Amniotic stem cell (primary cell): Measurements from ENCODE around the gene TTC9B.
"Not testable (repeated sequence)": the region's sequence is repeated elsewhere in the genome, so short reads cannot be mapped to it uniquely, and the experiment has no call there.

Source experiments
- DNase-seq: peaks from one replicate; lab custom pipeline; 2025; lab: John Stamatoyannopoulos, UW

The TTC9B gene

DNA sequence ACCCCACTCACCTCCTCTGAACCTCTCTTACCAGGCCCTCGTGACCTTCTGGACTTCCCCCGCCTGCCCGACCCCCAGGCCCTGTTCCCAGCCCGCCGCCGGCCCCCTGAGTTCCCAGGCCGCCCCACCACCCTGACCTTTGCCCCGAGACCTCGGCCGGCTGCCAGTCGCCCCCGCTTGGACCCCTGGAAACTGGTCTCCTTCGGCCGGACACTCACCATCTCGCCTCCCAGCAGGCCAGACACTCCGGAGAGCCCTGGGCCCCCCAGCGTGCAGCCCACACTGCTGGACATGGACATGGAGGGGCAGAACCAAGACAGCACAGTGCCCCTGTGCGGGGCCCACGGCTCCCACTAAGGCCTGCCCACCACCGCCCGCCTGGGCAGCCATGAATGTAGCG is 3.2 kb downstream of the TTC9B start:
- DNase-seq, result no peak

DNA sequence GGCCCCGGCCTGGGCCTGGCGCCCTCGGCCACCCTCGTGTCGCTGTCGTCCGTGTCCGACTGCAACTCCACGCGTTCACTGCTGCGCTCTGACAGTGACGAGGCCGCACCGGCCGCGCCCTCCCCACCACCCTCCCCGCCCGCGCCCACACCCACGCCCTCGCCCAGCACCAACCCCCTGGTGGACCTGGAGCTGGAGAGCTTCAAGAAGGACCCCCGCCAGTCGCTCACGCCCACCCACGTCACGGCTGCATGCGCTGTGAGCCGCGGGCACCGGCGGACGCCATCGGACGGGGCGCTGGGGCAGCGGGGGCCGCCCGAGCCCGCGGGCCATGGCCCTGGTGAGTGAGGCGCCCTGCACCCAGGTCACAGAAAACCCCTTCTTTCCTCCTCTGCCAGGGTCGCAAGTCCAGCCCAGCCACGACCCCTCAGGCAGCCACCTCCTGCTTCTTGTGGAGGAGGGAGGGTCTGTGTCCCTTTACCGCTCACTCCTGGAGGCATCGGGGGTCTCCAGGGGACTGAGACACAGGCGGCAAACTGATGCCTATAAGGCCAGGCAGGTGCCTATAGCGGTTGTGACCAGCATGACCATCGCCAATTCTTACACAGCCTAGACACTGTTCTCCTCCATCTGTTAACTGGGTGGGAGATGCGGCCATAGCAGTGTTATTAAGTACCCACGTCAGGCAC is 4.2 kb downstream of the TTC9B start:
- no peak for DNase-seq

DNA sequence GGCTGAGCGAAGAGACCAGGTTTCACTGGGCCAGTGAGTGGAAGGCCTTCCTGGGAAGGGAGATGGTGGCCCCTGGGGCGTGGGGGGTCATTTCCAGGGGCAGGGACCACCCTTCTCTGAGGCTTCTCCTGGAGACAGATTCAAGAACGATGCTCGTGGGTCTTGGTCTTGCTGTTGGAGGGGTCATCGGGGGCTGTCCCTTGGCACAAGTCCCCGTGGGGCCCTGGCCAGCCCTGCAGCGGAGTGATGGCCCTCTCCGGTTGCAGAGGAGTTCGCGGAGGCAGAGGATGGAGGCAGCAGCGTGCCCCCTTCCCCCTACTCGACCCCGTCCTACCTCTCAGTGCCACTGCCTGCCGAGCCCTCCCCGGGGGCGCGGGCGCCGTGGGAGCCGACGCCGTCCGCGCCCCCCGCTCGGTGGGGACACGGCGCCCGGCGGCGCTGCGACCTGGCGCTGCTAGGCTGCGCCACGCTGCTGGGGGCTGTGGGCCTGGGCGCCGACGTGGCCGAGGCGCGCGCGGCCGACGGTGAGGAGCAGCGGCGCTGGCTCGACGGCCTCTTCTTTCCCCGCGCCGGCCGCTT is 4.8 kb downstream of the TTC9B start:
- DNase-seq, result no peak

DNA sequence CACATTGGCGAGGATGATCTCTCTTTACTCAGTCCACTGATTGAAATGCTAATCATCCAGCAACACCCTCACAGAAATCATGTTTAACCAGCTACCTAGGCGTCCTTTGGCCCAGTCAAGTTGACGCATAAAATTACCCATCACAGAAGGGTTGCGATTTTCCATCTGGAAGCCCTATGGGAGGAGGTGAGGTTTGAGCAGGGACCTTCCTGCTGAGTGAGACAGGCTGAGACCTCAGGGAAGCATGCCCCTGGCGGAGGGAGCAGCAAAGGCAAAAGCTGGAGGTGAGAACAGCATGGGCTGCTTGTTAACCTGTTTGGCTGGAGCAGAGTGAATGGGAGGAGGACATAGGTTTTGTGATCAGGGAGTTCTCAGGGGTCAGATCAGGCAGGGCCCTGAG is 7.3 kb downstream of the TTC9B start:
- no peak for DNase-seq

DNA sequence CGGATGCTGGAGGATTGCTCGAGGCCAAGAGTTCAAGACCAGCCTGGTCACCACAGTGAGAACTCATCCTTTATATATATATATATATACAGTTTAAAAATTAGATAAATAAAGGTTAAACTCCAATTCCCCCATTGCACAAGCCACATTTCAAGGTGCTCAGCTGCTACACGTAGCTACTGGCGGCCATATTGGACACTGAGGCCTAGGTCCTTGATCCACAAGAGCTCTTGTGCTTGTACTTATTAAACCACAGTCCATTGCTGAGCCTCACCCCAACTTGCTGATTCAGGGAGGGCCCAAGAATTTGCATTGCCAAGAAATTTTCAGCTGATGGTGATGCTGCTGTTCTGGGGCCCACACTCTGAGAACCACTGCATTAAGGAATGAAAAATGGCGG is 9.6 kb downstream of the TTC9B start:
- DNase-seq, result no peak

DNA sequence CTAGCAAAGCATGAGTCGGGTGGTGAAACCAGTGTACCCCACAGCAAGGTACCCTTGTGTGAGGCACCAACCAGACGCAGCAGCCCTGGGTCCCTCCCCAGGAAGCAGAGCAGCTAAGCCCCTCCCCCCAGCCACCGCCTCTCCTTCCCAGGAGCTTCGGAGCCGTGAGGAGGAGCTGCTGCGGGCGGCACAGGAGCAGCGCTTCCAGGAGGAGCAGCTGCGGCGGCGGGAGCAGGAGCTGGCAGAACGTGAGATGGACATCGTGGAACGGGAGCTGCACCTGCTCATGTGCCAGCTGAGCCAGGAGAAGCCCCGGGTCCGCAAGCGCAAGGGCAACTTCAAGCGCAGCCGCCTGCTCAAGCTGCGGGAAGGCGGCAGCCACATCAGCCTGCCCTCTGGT is 12.4 kb downstream of the TTC9B start:
- DNase-seq, result no peak

DNA sequence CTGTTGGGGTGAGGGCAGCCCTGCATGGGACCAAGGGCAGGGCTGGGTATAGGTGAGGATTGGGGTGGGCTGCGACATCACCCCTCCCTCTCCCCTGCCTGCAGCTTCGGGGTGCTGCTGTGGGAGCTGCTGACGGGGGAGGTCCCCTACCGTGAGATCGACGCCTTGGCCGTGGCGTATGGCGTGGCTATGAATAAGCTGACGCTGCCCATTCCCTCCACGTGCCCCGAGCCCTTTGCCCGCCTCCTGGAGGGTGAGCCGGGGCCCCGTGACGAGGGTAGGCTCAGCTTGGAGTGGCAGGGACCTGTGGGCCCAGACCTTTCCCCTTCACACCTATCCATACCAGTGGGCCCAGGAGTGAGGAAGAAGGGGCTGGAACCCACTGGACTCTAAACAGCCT is 13.8 kb downstream of the TTC9B start:
- DNase-seq, result no peak

DNA sequence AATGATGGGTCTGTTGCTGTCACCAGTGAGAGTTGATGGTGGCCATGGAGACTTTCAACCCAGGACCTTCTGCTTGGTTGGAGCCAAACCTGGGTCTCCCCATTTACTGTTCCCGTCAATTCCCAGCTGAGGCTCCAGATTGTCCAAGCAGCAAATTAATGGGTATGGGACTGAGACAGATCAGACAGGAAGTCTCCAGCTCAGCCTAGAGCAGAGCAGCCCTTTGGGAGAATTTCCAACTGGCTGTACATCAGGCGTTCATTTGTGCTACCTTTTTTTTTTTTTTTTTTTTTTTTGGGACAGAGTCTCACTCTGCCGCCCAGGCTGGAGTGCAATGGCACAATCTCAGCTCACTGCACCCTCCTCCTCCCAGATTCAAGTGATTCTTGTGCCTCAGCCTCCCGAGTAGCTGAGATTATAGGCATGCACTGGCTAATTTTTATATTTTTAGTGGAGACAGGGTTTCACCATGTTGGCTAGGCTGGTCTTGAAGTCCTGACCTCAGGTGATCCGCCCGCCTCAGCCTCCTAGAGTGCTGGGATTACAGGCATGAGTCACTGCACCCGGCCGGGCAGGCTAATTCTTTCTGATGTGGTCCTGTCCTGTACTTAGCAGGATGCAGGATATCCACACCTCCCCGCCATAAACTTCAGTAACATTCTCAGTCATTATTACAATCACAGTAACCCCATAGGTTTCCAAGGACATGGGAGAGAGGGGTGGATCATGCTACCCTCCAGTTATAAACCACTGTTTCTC is 17.7 kb downstream of the TTC9B start:
- no peak for DNase-seq

DNA sequence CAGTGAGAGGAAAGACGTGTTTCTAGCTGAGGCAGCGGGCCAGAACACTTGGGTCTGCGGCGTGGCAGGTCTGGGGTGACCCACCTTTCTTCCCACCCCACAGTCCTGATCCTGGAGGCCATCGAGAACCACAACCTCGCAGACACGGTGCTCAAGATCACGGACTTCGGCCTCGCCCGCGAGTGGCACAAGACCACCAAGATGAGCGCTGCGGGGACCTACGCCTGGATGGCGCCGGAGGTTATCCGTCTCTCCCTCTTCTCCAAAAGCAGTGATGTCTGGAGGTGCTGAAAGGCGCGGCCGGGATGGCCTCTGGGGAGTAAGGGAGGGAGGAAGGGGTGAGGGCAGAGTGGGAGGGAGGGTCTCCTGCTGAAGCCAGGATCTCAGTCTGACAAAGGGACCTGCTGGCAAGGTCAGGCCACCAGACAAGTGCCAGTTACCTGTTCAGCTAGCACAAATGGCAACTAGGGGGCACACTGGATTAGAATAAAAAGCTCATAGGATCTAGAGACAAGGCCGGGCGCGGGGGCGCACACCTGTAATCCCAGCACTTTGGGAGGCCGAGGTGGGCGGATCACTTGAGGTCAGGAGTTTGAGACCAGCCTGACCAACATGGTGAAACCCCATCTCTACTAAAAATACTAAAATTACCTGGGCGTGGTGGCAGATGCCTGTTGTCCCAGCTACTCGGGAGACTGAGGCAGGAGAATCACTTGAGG is 19.8 kb downstream of the TTC9B start:
- DNase-seq, result no peak

DNA sequence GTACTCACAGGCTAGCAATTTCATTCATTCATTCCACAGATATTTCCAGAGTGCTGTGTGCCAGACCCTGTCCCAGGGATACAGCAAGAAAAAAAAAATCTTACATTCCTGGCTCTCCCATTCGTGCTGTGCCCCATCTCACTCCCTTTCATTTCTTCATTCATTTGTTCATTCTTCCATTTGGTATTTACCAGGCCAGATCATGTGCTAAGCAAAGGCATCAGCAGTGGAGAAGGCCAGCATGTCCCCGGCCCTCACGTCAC is 24.7 kb downstream of the TTC9B start:
- no peak for DNase-seq

DNA sequence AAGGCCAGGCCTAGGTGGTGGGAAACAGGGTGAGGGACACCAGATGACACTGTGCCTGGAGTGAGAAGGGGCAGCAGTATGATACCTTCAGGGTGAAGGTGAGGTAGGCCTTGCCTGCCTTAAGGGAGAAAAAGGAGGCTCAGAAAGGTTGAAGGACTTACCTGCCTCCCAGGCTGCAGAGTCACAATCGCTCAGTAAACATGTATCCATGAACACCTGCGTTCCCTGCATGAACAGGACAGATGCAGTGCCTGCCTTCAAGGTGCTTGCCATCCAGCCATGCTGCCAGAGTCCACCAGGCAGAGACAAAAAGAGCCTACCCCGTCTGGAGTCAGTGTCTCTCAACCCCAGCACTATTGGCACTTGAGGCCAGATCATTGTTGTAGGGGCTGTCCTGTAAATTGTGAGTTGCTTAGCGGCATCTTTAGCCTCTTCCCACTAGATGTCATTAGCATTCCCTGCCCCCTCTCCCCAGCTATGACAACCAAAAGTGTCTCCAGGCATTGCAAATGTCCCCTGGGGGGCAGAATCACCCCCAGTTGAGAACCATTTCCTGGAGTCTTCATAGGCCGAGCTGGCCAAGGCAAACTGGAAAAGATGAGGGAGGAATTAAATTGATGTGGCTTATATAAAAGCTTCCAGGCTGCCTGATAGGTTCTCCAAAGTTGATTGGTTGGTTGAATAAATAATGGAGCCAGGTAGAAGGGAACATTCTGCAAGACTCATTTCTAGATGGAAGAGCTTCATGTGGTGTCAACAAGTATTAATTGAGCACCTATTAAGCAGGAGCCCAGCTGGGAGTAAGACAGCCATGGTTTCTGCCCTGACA is 25.2 kb downstream of the TTC9B start:
- no peak for DNase-seq

DNA sequence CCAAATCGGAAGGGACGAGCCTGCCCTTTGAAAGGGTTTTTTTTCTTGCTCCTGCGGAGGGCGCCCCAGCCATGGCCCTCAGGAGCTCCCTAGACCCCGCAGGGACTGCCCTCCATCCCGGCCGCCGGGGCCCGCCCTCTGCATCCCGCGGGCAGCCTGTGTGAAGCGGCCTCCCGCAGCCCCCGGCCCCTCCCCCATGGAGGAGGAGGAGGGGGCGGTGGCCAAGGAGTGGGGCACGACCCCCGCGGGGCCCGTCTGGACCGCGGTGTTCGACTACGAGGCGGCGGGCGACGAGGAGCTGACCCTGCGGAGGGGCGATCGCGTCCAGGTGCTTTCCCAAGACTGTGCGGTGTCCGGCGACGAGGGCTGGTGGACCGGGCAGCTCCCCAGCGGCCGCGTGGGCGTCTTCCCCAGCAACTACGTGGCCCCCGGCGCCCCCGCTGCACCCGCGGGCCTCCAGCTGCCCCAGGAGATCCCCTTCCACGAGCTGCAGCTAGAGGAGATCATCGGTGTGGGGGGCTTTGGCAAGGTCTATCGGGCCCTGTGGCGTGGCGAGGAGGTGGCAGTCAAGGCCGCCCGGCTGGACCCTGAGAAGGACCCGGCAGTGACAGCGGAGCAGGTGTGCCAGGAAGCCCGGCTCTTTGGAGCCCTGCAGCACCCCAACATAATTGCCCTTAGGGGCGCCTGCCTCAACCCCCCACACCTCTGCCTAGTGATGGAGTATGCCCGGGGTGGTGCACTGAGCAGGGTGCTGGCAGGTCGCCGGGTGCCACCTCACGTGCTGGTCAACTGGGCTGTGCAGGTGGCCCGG is 26.1 kb downstream of the TTC9B start:
- DNase-seq, result no peak

DNA sequence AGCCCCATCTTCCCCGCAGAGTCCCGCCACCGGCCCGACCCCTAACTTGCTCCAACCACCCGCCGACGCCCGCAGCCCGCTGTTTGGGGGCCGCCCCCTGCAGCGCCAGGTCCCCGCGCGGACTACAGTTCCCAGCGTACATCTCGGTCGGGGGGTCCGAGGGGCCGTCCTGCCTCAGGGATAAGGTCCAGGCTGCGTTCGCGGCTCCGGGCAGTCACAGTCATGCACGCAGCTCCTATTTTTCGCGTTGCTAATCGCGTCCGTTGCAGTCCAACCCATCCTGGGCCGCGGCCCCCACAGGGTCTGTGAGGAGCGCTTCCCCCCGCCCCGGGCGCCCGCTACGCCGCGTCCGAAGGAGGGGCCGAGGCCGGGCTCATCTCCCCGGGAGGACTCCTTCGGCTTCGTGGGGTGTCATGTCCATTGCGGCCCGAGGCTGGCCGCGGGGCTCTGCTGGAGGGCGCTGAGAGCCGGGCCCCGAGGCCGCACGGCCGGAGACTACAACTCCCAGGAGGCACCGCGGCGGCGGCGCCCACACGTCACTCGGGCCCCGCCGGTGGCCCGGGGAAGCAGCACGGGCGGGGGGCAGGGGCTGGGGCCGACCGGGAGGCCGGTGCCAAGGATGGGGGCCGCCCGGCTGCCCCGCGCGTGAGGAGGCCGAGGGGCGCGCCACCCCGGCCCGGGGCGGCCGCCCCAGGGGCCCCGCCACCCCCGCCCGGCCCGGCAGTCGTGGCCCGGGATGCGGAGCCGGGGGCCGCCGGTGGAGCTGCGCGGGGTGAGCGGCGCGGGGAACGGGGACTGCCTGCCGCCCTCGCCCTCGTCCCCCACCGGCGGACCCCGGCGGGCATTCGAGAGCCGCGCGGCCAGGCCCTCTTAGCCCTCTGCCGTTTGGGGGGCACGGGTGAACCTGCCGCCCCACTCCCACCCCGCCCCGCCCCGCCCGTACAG is 27.0 kb downstream of the TTC9B start, which contains the start of gene MAP3K10:
Gene MAP3K10, plus strand, starts transcription at position 536 of the 945 bp plus-strand sequence. CDS start 606 bp downstream, outside the sequence.
- DNase-seq, result no peak

DNA sequence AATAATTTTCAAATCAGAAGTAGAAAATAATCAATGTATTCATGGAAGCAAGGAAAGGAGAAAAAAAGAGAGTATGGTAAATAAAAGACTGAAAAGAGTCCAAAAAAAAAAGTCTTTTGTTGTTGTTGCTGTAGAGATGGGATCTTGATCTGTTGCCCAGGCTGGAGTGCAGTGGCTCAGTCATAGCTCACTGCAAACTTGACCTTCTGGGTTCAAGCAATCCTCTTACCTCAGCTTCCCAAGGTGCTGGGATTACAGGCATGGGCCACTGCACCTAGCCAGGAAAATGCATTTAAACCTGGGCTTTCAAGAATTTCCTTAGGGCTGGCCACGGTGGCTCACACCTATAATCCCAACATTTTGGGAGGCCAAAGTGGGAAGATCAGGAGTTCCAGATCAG is 33.9 kb downstream of the TTC9B start:
- no peak for DNase-seq

DNA sequence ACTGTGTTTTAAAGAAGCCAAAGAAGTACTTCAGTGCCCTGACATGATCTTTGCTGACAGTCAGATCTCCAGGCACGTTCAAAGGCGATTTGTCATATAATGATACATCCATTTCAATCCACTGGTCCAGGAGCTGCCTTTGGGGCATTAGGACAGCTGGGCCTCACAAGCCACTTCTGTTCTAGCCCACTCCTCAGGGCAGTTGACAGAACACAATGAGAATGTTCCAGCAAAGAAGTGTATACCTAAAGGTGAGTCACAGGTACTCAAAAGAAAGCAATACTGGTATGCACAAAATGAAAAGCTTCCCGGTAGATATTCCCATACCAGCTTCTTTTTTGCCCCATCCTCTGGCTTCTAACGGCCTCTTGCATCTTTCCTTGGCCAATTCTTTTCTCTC is 39.4 kb downstream of the TTC9B start:
- no peak for DNase-seq

DNA sequence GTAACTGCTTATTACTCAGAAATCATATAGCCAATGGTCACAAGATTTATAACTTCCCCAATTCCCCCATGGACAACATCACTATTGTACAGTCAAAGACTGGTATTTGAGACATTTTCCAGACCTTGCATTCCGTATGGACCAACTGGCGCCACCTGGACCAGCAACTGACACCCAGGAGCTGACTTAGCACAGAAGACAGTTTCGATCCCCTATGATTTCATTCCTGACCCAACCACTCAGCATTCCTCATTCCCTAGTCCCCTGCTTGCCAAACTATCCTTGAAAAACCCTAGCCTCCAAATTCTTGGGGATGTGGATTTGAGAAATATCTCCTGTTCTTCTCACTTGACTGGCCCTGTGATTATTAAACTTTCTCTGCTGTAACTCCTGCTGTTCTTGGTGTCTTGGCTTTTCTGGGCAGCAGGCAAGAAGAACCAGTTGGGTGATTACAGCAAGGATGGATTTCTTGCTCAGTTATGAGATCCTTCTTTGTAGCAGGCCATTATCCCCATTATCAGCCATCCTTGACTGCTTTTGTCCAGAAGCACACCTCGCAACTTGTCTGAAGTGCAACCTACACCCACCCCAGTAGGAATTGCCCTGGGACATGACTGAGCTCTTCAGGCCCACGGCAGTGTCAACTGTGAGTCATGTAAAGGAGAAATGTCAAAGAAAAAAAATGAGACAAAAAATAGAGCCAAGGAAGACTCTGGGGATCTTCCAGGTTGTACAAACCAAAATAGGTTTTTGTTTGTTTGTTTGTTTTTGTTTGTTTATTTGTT is 40.7 kb downstream of the TTC9B start:
- no peak for DNase-seq

DNA sequence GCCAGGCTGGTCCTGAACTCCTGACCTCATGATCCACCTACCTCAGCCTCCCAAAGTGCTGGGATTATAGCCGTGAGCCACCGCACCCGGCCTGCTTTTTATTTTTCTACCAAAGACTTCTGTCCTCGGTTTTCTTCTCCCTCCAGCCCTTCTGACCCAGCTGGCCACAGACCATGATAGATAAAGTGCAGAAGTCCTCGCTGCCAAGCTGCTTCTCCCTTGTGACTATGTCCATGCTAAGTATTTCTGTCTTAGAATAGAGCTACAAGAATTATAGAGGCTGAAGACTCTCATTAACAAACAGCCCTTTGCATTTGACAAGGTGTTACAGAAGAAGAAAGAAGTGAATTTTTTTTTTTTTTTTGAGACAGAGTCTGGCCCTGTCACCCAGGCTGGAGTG is 42.4 kb downstream of the TTC9B start:
- no peak for DNase-seq

DNA sequence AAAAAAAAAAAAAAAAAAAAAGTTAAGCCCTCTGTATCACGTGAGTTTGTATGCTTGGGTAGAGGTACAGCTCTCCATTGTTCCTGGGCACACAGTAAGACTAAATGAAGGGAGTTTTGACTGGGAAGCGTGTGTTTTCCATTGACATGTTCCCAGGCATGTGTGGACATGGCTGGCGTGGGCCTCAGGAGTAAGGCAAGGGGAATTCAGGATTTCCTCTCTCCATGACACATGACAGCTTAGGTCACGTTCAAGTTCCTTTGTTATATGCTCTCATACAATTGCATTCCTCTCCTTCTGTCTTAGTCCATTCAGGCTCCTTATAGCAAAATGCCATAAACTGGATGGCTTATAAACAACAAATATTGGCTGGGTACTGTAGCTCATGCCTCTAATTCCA is 44.1 kb downstream of the TTC9B start:
- DNase-seq, result no peak

DNA sequence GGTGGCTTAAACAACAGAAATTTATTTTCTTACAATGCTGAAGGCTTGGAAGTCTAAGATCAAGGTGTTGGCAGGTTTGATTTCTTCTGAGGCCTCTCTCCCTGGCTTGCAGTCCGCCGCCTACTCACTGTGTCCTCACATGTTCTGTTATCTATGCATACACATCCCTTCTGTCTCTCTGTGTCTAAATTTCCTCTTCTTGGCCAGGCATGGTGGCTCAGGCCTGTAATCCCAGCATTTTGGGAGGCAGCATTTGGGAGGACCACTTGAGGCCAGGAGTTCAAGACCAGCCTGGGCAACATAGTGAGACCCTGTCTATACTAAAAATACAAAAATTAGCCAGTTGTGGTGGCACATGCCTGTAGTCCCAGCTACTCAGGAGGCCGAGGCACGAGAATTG is 46.9 kb downstream of the TTC9B start:
- DNase-seq, result not testable (repeated sequence)
